ENCODE measurements around the gene CCSER1. TPM values are rescaled to one million over a fixed set of nuclear protein-coding genes. Genes with fewer than 3 reads are reported as not detected.
"Not testable (repeated sequence)": the region's sequence is repeated elsewhere in the genome, so short reads cannot be mapped to it uniquely, and the experiment has no call there.

The CCSER1 gene
- total RNA-seq, 1 experiment from 2014 or later, result 0.05 TPM

GRCh38 chr4:90306810-90307209 is 179.6 kb downstream of the CCSER1 start:
- no peaks in the 10 kb centered on the region for H3K4me1 ChIP-seq (ENCODE audit: control insufficient read depth, insufficient read depth, low read length)
- BruUV-seq (replicated peaks), result no TSS peak
- no peaks in the 10 kb centered on the region for H3K36me3 ChIP-seq (ENCODE audit: control insufficient read depth, insufficient read depth, low read length)
- in situ Hi-C loops (cut with HindIII; ENCODE audit: low pct_unique_long_range_greater_than_20kb, low sequenced_read_pairs) (no loop called here), intact Hi-C loops (cut with micrococcal nuclease; ENCODE audit: unreplicated experiment) (no loop called here)
- POLR2A ChIA-PET, result no interaction called here
- DNase-seq (ENCODE audit: low read depth, low spot score) (no peak), ATAC-seq (no peak)
- no peaks in the 10 kb centered on the region for H3K9me3 ChIP-seq (ENCODE audit: control insufficient read depth, insufficient read depth, low read depth, low read length)
- no peak for TF ChIP-seq POLR2AphosphoS5 (IDR thresholded peaks at IDR 0.05; ENCODE audit: low read depth, low read length)
- no peak for TF ChIP-seq CTCF (IDR thresholded peaks at IDR 0.05)
- TF ChIP-seq SIN3A (IDR thresholded peaks at IDR 0.05; ENCODE audit: borderline replicate concordance, insufficient read depth, low read depth, low read length), result no peak
- TF ChIP-seq REST (IDR thresholded peaks at IDR 0.05; ENCODE audit: insufficient read depth in 1 of 2, low read depth in 2 of 2, low read length in 1 of 2), result no peak
- no peak for TF ChIP-seq TCF7L2 (IDR thresholded peaks at IDR 0.05; ENCODE audit: low read depth, low read length)
- no peaks in the 10 kb centered on the region for H3K27me3 ChIP-seq (ENCODE audit: control insufficient read depth, insufficient read depth, low read length)
- H3K4me3 ChIP-seq (ENCODE audit: low read depth in 2 of 2, low read length in 2 of 2), result no peak overlapping the region
- H3K27ac ChIP-seq (ENCODE audit: low read length), result no peak overlapping the region
- CTCF ChIA-PET, result no interaction called here

DNA sequence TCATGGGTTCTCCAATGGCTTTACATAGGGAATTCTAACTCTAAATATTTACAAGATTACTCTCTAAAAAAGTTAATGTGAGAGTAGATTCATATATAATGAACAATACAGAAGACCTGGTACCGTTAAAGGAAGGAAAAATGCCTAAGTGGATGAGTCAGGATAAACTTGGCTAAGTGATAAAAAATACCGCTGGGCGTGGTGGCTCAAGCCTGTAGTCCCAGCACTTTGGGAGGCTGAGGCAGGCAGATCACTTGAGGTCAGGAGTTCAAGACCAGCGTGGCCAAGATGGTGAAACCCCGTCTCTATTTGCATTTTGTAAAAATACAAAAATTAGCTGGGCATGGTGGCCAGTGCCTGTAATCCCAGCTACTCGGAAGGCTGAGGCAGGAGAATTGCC is 189.9 kb downstream of the CCSER1 start:
- BruUV-seq (replicated peaks); H3K27me3 ChIP-seq (ENCODE audit: control insufficient read depth, insufficient read depth, low read length); intact Hi-C loops (cut with micrococcal nuclease; ENCODE audit: unreplicated experiment); in situ Hi-C loops (cut with HindIII; ENCODE audit: low pct_unique_long_range_greater_than_20kb, low sequenced_read_pairs); POLR2A ChIA-PET; H3K4me1 ChIP-seq (ENCODE audit: control insufficient read depth, insufficient read depth, low read length); DNase-seq (ENCODE audit: low read depth, low spot score); H3K36me3 ChIP-seq (ENCODE audit: control insufficient read depth, insufficient read depth, low read length); H3K27ac ChIP-seq (ENCODE audit: low read length); H3K9me3 ChIP-seq (ENCODE audit: control insufficient read depth, insufficient read depth, low read depth, low read length); H3K4me3 ChIP-seq (ENCODE audit: low read depth in 2 of 2, low read length in 2 of 2); CTCF ChIA-PET; ATAC-seq: not testable (repeated sequence)

DNA sequence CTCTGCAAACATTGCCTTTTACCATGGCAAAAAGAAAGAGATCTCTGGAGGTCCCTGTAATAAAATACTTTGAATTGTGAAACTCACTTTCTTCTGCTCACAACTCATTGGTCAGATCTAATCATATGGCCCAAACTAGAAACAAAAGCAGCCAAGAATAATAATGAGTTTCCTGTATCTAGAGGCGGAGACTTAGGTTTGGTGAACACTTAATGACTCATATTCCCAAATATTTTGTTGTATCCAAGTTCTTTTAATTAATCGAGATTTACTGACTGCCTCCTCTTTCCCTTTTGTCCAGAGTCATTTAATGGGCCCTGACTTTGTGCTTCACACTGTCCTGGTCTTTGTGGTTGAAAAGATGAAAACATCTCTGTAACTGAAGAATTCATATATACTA is 190.6 kb downstream of the CCSER1 start:
- H3K27ac ChIP-seq (ENCODE audit: low read length), result no peak overlapping the region

More for the DNA sequence above, 190.6 kb downstream of the CCSER1 start:
- POLR2A ChIA-PET, result no interaction called here
- BruUV-seq (replicated peaks), result no TSS peak
- no peaks in the 10 kb centered on the region for H3K9me3 ChIP-seq (ENCODE audit: control insufficient read depth, insufficient read depth, low read depth, low read length)
- peak; percentile 33 for DNase-seq (ENCODE audit: low read depth, low spot score)
- peak; percentile 62 for ATAC-seq
- no peak for TF ChIP-seq TCF7L2 (IDR thresholded peaks at IDR 0.05; ENCODE audit: low read depth, low read length)
- TF ChIP-seq SIN3A (IDR thresholded peaks at IDR 0.05; ENCODE audit: borderline replicate concordance, insufficient read depth, low read depth, low read length), result no peak
- TF ChIP-seq CTCF (IDR thresholded peaks at IDR 0.05), result no peak
- TF ChIP-seq REST (IDR thresholded peaks at IDR 0.05; ENCODE audit: insufficient read depth in 1 of 2, low read depth in 2 of 2, low read length in 1 of 2), result no peak
- TF ChIP-seq POLR2AphosphoS5 (IDR thresholded peaks at IDR 0.05; ENCODE audit: low read depth, low read length), result no peak
- H3K4me1 ChIP-seq (ENCODE audit: control insufficient read depth, insufficient read depth, low read length), result peaks cover 4% of the 10 kb centered on the region; the same call in 1 of the 2 replicates
- in situ Hi-C loops (cut with HindIII; ENCODE audit: low pct_unique_long_range_greater_than_20kb, low sequenced_read_pairs) (no loop called here), intact Hi-C loops (cut with micrococcal nuclease; ENCODE audit: unreplicated experiment) (no loop called here)
- H3K4me3 ChIP-seq (ENCODE audit: low read depth in 2 of 2, low read length in 2 of 2), result no peak overlapping the region
- no peaks in the 10 kb centered on the region for H3K36me3 ChIP-seq (ENCODE audit: control insufficient read depth, insufficient read depth, low read length)
- CTCF ChIA-PET, result no interaction called here
- no peaks in the 10 kb centered on the region for H3K27me3 ChIP-seq (ENCODE audit: control insufficient read depth, insufficient read depth, low read length)
